ENCODE data around the gene PAPOLB. TPM values are rescaled to one million over a fixed set of nuclear protein-coding genes. Genes with fewer than 3 reads are reported as not detected.
"Not testable (repeated sequence)": the region's sequence is repeated elsewhere in the genome, so short reads cannot be mapped to it uniquely, and the experiment has no call there.

The PAPOLB gene
- total and polyA plus RNA-seq, 7 experiments from 2014 or later = not detected

DNA sequence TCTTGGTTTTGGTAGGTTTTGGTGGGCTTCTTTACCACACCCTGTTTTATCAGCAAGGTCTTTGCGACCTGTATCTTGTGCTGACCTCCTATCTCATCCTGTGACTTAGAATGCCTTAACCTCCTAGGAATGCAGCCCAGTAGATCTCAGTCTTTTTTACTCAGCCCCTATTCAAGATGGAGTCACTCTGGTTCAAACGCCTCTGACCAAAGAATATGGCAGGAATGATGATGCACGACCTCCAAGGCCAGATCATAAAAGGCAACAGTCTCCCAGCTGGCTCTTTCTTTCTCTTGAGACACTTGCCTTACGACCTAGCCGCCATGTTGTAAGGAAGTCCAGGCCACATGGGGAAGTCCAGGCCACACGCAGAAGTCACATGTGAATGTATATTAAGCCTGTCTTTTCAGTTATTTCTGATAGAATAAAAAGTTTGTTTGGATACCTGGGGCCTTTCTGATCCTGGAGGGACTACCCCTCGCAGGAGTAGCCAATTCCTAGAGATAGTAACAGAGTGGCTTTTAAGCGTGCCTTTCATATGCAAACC, 32.2 kb upstream of the PAPOLB start:
- H3K4me3 Mint-ChIP-seq = no peak overlapping the region
- POLR2A ChIA-PET = no interaction called here
- H3K36me3 ChIP-seq (ENCODE audit: control insufficient read depth in 2 of 3, insufficient read depth in 3 of 3, low read length in 3 of 3) = no peaks in the 10 kb centered on the region
- H3K4me3 ChIP-seq (ENCODE audit: low read length) = no peak overlapping the region
- intact Hi-C loops (cut with micrococcal nuclease) = no loop called here
- ATAC-seq (no peak), DNase-seq (no peak)
- CTCF ChIA-PET = no interaction called here
- no peaks in the 10 kb centered on the region for H3K9me3 ChIP-seq (ENCODE audit: control insufficient read depth in 2 of 3, low read length in 3 of 3)
- H3K4me1 Mint-ChIP-seq = no peaks in the 10 kb centered on the region
- peaks cover 0 to 6% (median 0%) of the 10 kb centered on the region in 5 donors for H3K36me3 Mint-ChIP-seq
- H3K27ac Mint-ChIP-seq = no peak overlapping the region
- H3K27me3 Mint-ChIP-seq = peaks cover 3 to 21% (median 6%) of the 10 kb centered on the region in 5 donors
- H3K4me1 ChIP-seq (ENCODE audit: control insufficient read depth in 2 of 2, insufficient read depth in 2 of 2, low read length in 2 of 2) = no peaks in the 10 kb centered on the region
- H3K27ac ChIP-seq (ENCODE audit: low read depth, low read length) = no peak overlapping the region
- peaks cover 0 to 15% (median 4%) of the 10 kb centered on the region in 11 donors for H3K9me3 Mint-ChIP-seq
- H3K27me3 ChIP-seq (ENCODE audit: control insufficient read depth in 2 of 2, insufficient read depth in 2 of 2, low read length in 2 of 2) = no peaks in the 10 kb centered on the region

DNA sequence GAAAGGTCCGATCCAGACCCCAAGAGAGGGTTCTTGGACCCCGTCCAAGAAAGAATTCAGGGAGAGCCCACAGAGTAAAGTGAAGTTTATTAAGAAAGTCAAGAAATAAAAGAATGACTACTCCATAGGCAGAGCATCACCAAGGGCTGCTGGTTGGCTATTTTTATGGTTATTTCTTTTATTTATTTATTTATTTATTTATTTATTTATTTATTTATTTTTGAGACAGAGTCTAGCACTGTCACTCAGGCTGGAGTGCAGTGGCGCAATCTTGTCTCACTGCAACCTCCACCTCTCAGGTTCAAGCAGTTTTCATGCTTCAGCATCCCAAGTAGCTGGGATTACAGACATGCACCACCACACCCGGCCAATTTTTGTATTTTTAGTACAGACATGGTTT, 31.4 kb upstream of the PAPOLB start:
- POLR2A ChIA-PET; H3K27ac ChIP-seq (ENCODE audit: low read depth, low read length); H3K4me1 Mint-ChIP-seq; H3K36me3 ChIP-seq (ENCODE audit: control insufficient read depth in 2 of 3, insufficient read depth in 3 of 3, low read length in 3 of 3); intact Hi-C loops (cut with micrococcal nuclease); DNase-seq; H3K4me1 ChIP-seq (ENCODE audit: control insufficient read depth in 2 of 2, insufficient read depth in 2 of 2, low read length in 2 of 2); H3K4me3 ChIP-seq (ENCODE audit: low read length); H3K27ac Mint-ChIP-seq; H3K4me3 Mint-ChIP-seq; H3K36me3 Mint-ChIP-seq; H3K27me3 ChIP-seq (ENCODE audit: control insufficient read depth in 2 of 2, insufficient read depth in 2 of 2, low read length in 2 of 2); CTCF ChIA-PET; H3K9me3 ChIP-seq (ENCODE audit: control insufficient read depth in 2 of 3, low read length in 3 of 3); ATAC-seq: not testable (repeated sequence)
- peaks cover 3 to 22% (median 6%) of the 10 kb centered on the region in 5 donors for H3K27me3 Mint-ChIP-seq
- peaks cover 0 to 15% (median 4%) of the 10 kb centered on the region in 11 donors for H3K9me3 Mint-ChIP-seq

DNA sequence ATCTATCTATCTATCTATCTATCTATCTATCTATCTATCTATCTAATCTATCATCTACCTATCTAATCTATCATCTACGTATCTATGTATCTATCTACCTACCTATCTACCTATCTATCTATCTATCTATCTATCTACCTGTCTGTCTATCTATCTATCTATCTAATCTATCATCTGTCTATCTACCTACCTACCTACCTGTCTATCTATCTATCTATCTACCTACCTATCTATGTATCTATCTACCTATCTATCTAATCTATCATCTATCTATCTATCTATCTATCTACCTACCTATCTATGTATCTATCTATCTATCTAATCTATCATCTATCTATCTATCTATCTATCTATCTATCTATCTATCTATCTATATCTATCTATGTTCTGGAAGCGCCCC, 29.7 kb upstream of the PAPOLB start:
- H3K27ac ChIP-seq (ENCODE audit: low read depth, low read length); H3K4me3 ChIP-seq (ENCODE audit: low read length); H3K4me1 Mint-ChIP-seq; H3K27me3 ChIP-seq (ENCODE audit: control insufficient read depth in 2 of 2, insufficient read depth in 2 of 2, low read length in 2 of 2); DNase-seq; H3K27ac Mint-ChIP-seq; POLR2A ChIA-PET; H3K36me3 ChIP-seq (ENCODE audit: control insufficient read depth in 2 of 3, insufficient read depth in 3 of 3, low read length in 3 of 3); H3K4me1 ChIP-seq (ENCODE audit: control insufficient read depth in 2 of 2, insufficient read depth in 2 of 2, low read length in 2 of 2); intact Hi-C loops (cut with micrococcal nuclease); H3K4me3 Mint-ChIP-seq; ATAC-seq; H3K36me3 Mint-ChIP-seq; H3K9me3 ChIP-seq (ENCODE audit: control insufficient read depth in 2 of 3, low read length in 3 of 3); CTCF ChIA-PET: not testable (repeated sequence)
- H3K9me3 Mint-ChIP-seq = peaks cover 0 to 15% (median 4%) of the 10 kb centered on the region in 11 donors
- H3K27me3 Mint-ChIP-seq = peaks cover 3 to 27% (median 6%) of the 10 kb centered on the region in 5 donors

DNA sequence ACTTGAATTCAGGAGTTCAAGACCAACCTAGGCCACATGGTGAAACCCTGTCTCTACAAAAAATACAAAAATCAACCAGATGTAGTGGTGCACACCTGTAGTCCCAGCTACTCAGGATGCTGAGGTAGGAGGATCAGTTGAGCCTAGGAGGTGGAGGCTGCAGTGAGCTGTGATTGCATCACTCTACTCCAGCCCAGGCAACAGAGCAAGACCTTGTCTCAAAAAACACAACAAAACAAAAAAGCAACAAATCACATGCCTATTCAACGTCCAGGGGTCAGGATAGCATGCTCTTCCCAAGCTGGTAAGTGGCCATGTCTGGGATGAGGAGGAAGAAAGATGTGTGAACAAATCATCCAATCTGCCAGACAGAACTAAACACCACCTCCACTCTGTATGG, 27.9 kb upstream of the PAPOLB start:
- ChIA-PET POLR2A (no interaction called here), CTCF (no interaction called here)
- Mint-ChIP-seq H3K36me3 (peaks cover 0 to 6% (median 0%) of the 10 kb centered on the region in 5 donors), H3K27ac (no peak overlapping the region), H3K4me3 (no peak overlapping the region), H3K9me3 (peaks cover 0 to 11% (median 4%) of the 10 kb centered on the region in 11 donors), H3K27me3 (peaks cover 6 to 29% (median 7%) of the 10 kb centered on the region in 5 donors), H3K4me1 (no peaks in the 10 kb centered on the region)
- ATAC-seq = no peak
- intact Hi-C loops (cut with micrococcal nuclease) = loop anchor here in 1 of 2 donors (10.0 kb wide), 2 partner anchors 65 to 275 kb away; no protein-coding TSS in a partner anchor
- H3K27me3 ChIP-seq (ENCODE audit: control insufficient read depth in 2 of 2, insufficient read depth in 2 of 2, low read length in 2 of 2) = no peaks in the 10 kb centered on the region
- no peaks in the 10 kb centered on the region for H3K36me3 ChIP-seq (ENCODE audit: control insufficient read depth in 2 of 3, insufficient read depth in 3 of 3, low read length in 3 of 3)
- H3K4me1 ChIP-seq (ENCODE audit: control insufficient read depth in 2 of 2, insufficient read depth in 2 of 2, low read length in 2 of 2) = no peaks in the 10 kb centered on the region
- no peak overlapping the region for H3K4me3 ChIP-seq (ENCODE audit: low read length)
- no peak for DNase-seq
- no peaks in the 10 kb centered on the region for H3K9me3 ChIP-seq (ENCODE audit: control insufficient read depth in 2 of 3, low read length in 3 of 3)
- H3K27ac ChIP-seq (ENCODE audit: low read depth, low read length) = no peak overlapping the region

DNA sequence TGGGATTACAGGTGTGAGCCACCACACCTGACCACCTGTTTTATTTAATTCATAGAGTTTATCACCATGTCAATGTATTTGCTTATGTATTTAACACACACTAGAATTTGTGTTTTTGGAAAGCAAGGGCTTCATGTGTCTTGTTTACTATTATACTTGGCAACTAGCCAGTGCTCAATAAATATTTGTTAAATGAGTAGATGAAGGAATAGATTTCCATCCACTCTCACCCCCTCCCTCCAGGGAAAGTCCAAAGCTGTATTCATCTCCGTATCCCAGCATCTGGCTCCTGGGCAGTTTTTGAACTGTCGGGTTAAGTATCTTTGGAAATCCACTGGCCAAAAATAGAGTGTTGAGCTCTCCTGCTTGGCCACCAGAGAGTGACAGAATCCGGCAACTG, 26.3 kb upstream of the PAPOLB start:
- intact Hi-C loops (cut with micrococcal nuclease) = loop anchor here in 1 of 2 donors (10.0 kb wide), 2 partner anchors 63 to 273 kb away; no protein-coding TSS in a partner anchor
- Histone ChIP-seq H3K9me3 (ENCODE audit: control insufficient read depth in 2 of 3, low read length in 3 of 3) (no peaks in the 10 kb centered on the region), H3K4me1 (ENCODE audit: control insufficient read depth in 2 of 2, insufficient read depth in 2 of 2, low read length in 2 of 2) (no peaks in the 10 kb centered on the region), H3K27me3 (ENCODE audit: control insufficient read depth in 2 of 2, insufficient read depth in 2 of 2, low read length in 2 of 2) (peaks cover 0 to 3% of the 10 kb centered on the region in 2 donors), H3K4me3 (ENCODE audit: low read length) (no peak overlapping the region), H3K36me3 (ENCODE audit: control insufficient read depth in 2 of 3, insufficient read depth in 3 of 3, low read length in 3 of 3) (no peaks in the 10 kb centered on the region), H3K27ac (ENCODE audit: low read depth, low read length) (no peak overlapping the region)
- no peak for ATAC-seq
- Mint-ChIP-seq H3K9me3 (no peaks in the 10 kb centered on the region), H3K4me3 (no peak overlapping the region), H3K4me1 (peaks cover 0 to 5% (median 0%) of the 10 kb centered on the region in 7 donors), H3K36me3 (no peaks in the 10 kb centered on the region), H3K27me3 (peaks cover 6 to 37% (median 14%) of the 10 kb centered on the region in 5 donors), H3K27ac (no peak overlapping the region)
- ChIA-PET CTCF (no interaction called here), POLR2A (no interaction called here)
- DNase-seq = no peak

DNA sequence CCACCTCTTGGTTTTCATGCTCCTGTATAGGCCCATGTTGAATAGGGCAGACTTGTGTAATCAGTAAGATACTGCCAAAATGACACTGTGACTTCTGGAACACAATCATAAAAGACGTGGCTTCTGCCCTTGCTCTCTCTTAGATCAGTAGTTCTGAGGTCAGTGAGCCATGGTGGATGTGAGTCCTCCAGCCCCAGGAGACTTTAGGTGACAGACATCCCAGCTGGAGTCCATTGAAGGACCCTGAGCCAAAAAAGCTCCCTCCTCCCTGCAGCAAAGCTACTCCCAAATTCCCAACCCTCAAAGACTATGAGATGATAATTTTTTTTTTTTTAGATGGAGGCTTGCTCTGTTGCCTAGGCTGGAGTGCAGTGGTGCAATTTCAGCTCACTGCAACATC, 24.8 kb upstream of the PAPOLB start:
- peaks cover 17 to 49% (median 26%) of the 10 kb centered on the region in 5 donors for H3K27me3 Mint-ChIP-seq
- no peak overlapping the region for H3K4me3 Mint-ChIP-seq
- DNase-seq = no peak
- CTCF ChIA-PET = no interaction called here
- intact Hi-C loops (cut with micrococcal nuclease) = loop anchor here in 1 of 2 donors (10.0 kb wide), 2 partner anchors 62 to 272 kb away; no protein-coding TSS in a partner anchor
- no peak for ATAC-seq
- POLR2A ChIA-PET = no interaction called here
- H3K27ac Mint-ChIP-seq = no peak overlapping the region
- no peaks in the 10 kb centered on the region for H3K9me3 ChIP-seq (ENCODE audit: control insufficient read depth in 2 of 3, low read length in 3 of 3)
- H3K4me1 Mint-ChIP-seq = peaks cover 7 to 17% (median 12%) of the 10 kb centered on the region in 7 donors
- no peaks in the 10 kb centered on the region for H3K36me3 ChIP-seq (ENCODE audit: control insufficient read depth in 2 of 3, insufficient read depth in 3 of 3, low read length in 3 of 3)
- H3K4me3 ChIP-seq (ENCODE audit: low read length) = no peak overlapping the region
- H3K4me1 ChIP-seq (ENCODE audit: control insufficient read depth in 2 of 2, insufficient read depth in 2 of 2, low read length in 2 of 2) = no peaks in the 10 kb centered on the region
- H3K9me3 Mint-ChIP-seq = peaks cover 0 to 1% (median 0%) of the 10 kb centered on the region in 11 donors
- peaks cover 0 to 8% of the 10 kb centered on the region in 2 donors for H3K27me3 ChIP-seq (ENCODE audit: control insufficient read depth in 2 of 2, insufficient read depth in 2 of 2, low read length in 2 of 2)
- H3K36me3 Mint-ChIP-seq = no peaks in the 10 kb centered on the region
- no peak overlapping the region for H3K27ac ChIP-seq (ENCODE audit: low read depth, low read length)

DNA sequence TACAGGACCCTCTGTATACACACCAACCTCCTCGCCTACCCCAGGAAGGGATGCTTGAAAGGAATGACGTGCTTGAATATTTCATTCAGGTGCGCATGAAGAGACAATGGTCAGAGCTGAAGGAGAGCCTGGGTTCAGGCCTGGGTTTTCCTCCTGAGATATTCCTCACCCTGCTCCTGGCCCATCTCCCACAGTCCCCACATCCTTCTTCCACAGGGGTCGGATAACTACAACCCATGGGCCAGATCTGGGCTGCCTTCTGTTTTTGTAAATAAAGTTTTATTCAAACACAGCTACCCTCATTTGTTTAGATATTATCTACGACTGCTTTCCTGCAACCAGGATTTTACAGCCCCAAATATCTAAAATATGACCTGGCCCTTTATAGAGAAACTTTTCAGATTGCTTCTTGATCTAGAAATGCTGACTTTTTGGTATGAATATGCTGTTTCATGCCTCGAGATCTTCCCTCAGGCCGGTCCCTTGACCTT, 23.5 kb upstream of the PAPOLB start:
- H3K4me3 ChIP-seq (ENCODE audit: low read length) = no peak overlapping the region
- no peak overlapping the region for H3K27ac ChIP-seq (ENCODE audit: low read depth, low read length)
- Mint-ChIP-seq H3K4me3 (no peak overlapping the region), H3K27ac (no peak overlapping the region), H3K27me3 (peaks cover 16 to 48% (median 27%) of the 10 kb centered on the region in 5 donors), H3K36me3 (no peaks in the 10 kb centered on the region), H3K4me1 (peaks cover 7 to 17% (median 13%) of the 10 kb centered on the region in 7 donors), H3K9me3 (peaks cover 0 to 1% (median 0%) of the 10 kb centered on the region in 11 donors)
- peaks cover 0 to 8% of the 10 kb centered on the region in 2 donors for H3K27me3 ChIP-seq (ENCODE audit: control insufficient read depth in 2 of 2, insufficient read depth in 2 of 2, low read length in 2 of 2)
- POLR2A ChIA-PET = no interaction called here
- ATAC-seq = no peak
- no peaks in the 10 kb centered on the region for H3K9me3 ChIP-seq (ENCODE audit: control insufficient read depth in 2 of 3, low read length in 3 of 3)
- DNase-seq = no peak
- CTCF ChIA-PET = no interaction called here
- no peaks in the 10 kb centered on the region for H3K36me3 ChIP-seq (ENCODE audit: control insufficient read depth in 2 of 3, insufficient read depth in 3 of 3, low read length in 3 of 3)
- intact Hi-C loops (cut with micrococcal nuclease) = loop anchor here in 1 of 2 donors (10.0 kb wide), 2 partner anchors 61 to 271 kb away; no protein-coding TSS in a partner anchor
- H3K4me1 ChIP-seq (ENCODE audit: control insufficient read depth in 2 of 2, insufficient read depth in 2 of 2, low read length in 2 of 2) = no peaks in the 10 kb centered on the region

Measured in naive thymus-derived CD4-positive, alpha-beta T cell (primary cell).